Measurements from ENCODE around the gene BACE2. TPM values are rescaled to one million over a fixed set of nuclear protein-coding genes. Genes with fewer than 3 reads are reported as not detected.

The BACE2 gene
- polyA plus RNA-seq, 1 donor (not counting 4 experiments of a cell fraction or from before 2014, with no cell fraction given), result 130 TPM

DNA sequence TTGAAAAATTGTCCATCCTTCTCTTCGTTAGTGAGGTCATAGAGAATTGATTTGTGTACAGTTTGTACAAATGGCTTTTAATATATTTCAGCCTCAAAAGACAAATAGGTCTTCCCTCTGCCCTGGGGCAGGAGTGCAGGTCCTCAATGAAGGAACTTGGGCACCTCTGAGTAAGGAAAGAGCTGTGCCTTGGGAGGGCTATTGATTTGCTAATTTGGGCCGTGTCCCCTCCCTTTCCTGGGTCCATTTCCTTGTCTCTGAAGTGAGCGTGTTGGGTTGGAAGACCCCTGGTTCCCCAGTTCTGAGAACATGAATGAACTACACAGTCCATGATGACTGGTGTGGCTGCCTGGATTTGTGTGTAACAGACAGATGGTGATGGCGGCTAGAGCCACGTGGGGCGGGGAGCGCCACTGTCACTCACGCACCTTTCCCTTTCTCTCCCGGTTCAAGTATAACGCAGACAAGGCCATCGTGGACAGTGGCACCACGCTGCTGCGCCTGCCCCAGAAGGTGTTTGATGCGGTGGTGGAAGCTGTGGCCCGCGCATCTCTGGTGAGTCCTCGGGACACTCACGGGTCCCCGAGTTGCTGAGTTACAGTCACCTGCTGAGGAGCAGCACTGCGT, 77.7 kb downstream of the BACE2 start:
- peaks cover 20 to 24% of the 10 kb centered on the region in 2 experiments for H3K36me3 ChIP-seq (ENCODE audit: control insufficient read depth in 2 of 2, extremely low read depth in 1 of 2, insufficient read depth in 2 of 2, low read length in 2 of 2)
- TF ChIP-seq EZH2 (IDR thresholded peaks at IDR 0.05; ENCODE audit: low read length), result no peak
- TF ChIP-seq, protein P1, sequence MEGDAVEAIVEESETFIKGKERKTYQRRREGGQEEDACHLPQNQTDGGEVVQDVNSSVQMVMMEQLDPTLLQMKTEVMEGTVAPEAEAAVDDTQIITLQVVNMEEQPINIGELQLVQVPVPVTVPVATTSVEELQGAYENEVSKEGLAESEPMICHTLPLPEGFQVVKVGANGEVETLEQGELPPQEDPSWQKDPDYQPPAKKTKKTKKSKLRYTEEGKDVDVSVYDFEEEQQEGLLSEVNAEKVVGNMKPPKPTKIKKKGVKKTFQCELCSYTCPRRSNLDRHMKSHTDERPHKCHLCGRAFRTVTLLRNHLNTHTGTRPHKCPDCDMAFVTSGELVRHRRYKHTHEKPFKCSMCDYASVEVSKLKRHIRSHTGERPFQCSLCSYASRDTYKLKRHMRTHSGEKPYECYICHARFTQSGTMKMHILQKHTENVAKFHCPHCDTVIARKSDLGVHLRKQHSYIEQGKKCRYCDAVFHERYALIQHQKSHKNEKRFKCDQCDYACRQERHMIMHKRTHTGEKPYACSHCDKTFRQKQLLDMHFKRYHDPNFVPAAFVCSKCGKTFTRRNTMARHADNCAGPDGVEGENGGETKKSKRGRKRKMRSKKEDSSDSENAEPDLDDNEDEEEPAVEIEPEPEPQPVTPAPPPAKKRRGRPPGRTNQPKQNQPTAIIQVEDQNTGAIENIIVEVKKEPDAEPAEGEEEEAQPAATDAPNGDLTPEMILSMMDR (optimal IDR thresholded peaks at IDR 0.05 in 1 of 3, IDR thresholded peaks at IDR 0.05 in 1 of 3, conservative IDR thresholded peaks at IDR 0.05 in 1 of 3; ENCODE audit: extremely low read depth in 1 of 3, insufficient read depth in 2 of 3, low read length in 3 of 3), result no peak
- FAIRE-seq (no peak), DNase-seq (ENCODE audit: low read depth, low spot score) (no peak)
- H2AFZ ChIP-seq (ENCODE audit: control insufficient read depth, low read length), result no peak overlapping the region
- H3K27ac ChIP-seq (ENCODE audit: control insufficient read depth, insufficient read depth, low read length), result no peak overlapping the region
- no peak overlapping the region for H3K4me2 ChIP-seq (ENCODE audit: control insufficient read depth, extremely low read depth, insufficient read depth, low read depth, low read length)
- dilution Hi-C loops (cut with MboI; ENCODE audit: extremely low pct_ligation_motif_present, low sequenced_read_pairs), result no loop called here
- no peaks in the 10 kb centered on the region for H3K9me1 ChIP-seq (ENCODE audit: control insufficient read depth, extremely low read depth, insufficient read depth, low read length)
- H3K9ac ChIP-seq (ENCODE audit: control insufficient read depth, extremely low read depth, insufficient read depth, low read length), result no peak overlapping the region
- H3K79me2 ChIP-seq (ENCODE audit: control insufficient read depth, insufficient read depth, low read length), result no peaks in the 10 kb centered on the region
- H3K4me3 ChIP-seq (ENCODE audit: control insufficient read depth in 2 of 3, extremely low read depth in 1 of 3, insufficient read depth in 2 of 3, low read depth in 1 of 3, low read length in 3 of 3), result no peak overlapping the region
- H4K20me1 ChIP-seq (ENCODE audit: control insufficient read depth, extremely low read depth, insufficient read depth, low read length), result no peaks in the 10 kb centered on the region
- no peaks in the 10 kb centered on the region for H3K27me3 ChIP-seq (ENCODE audit: control insufficient read depth, extremely low read depth, insufficient read depth, low read length)
- H3K4me1 ChIP-seq (ENCODE audit: control insufficient read depth, extremely low read depth, insufficient read depth, low read length), result peaks cover 6% of the 10 kb centered on the region
- no peaks in the 10 kb centered on the region for H3K9me3 ChIP-seq (ENCODE audit: control insufficient read depth, low read depth, low read length)

DNA sequence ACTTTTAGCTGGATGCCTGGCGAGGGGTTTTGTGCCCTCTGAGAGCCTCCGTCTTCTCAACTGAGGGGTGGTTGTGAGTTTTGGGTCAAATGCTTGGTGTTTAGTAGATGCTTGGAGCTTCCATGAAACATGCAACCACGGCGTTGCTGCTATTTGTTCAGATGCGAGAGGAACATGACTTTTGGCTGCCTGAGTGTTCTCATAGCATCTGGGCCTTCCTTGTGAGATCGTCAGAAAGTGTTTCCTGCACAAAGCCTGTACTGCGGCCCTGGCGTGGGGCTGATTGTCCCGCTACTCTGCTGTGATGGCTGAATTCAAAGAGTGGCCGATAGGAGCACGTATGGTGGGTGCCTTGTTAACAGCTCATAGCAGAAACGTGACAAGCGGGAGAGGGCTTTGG, 78.8 kb downstream of the BACE2 start:
- FAIRE-seq (no peak), DNase-seq (ENCODE audit: low read depth, low spot score) (no peak)
- H3K36me3 ChIP-seq (ENCODE audit: control insufficient read depth in 2 of 2, extremely low read depth in 1 of 2, insufficient read depth in 2 of 2, low read length in 2 of 2), result peaks cover 25 to 28% of the 10 kb centered on the region in 2 experiments
- H3K4me3 ChIP-seq (ENCODE audit: control insufficient read depth in 2 of 3, extremely low read depth in 1 of 3, insufficient read depth in 2 of 3, low read depth in 1 of 3, low read length in 3 of 3), result no peak overlapping the region
- no peak overlapping the region for H3K4me2 ChIP-seq (ENCODE audit: control insufficient read depth, extremely low read depth, insufficient read depth, low read depth, low read length)
- no peaks in the 10 kb centered on the region for H4K20me1 ChIP-seq (ENCODE audit: control insufficient read depth, extremely low read depth, insufficient read depth, low read length)
- dilution Hi-C loops (cut with MboI; ENCODE audit: extremely low pct_ligation_motif_present, low sequenced_read_pairs), result no loop called here
- H3K9ac ChIP-seq (ENCODE audit: control insufficient read depth, extremely low read depth, insufficient read depth, low read length), result no peak overlapping the region
- H3K27me3 ChIP-seq (ENCODE audit: control insufficient read depth, extremely low read depth, insufficient read depth, low read length), result no peaks in the 10 kb centered on the region
- no peaks in the 10 kb centered on the region for H3K79me2 ChIP-seq (ENCODE audit: control insufficient read depth, insufficient read depth, low read length)
- H3K27ac ChIP-seq (ENCODE audit: control insufficient read depth, insufficient read depth, low read length), result no peak overlapping the region
- TF ChIP-seq, protein P1 (optimal IDR thresholded peaks at IDR 0.05 in 1 of 3, IDR thresholded peaks at IDR 0.05 in 1 of 3, conservative IDR thresholded peaks at IDR 0.05 in 1 of 3; ENCODE audit: extremely low read depth in 1 of 3, insufficient read depth in 2 of 3, low read length in 3 of 3), result no peak
- no peak for TF ChIP-seq EZH2 (IDR thresholded peaks at IDR 0.05; ENCODE audit: low read length)
- no peaks in the 10 kb centered on the region for H3K9me1 ChIP-seq (ENCODE audit: control insufficient read depth, extremely low read depth, insufficient read depth, low read length)
- no peaks in the 10 kb centered on the region for H3K9me3 ChIP-seq (ENCODE audit: control insufficient read depth, low read depth, low read length)
- peaks cover 13% of the 10 kb centered on the region for H3K4me1 ChIP-seq (ENCODE audit: control insufficient read depth, extremely low read depth, insufficient read depth, low read length)
- no peak overlapping the region for H2AFZ ChIP-seq (ENCODE audit: control insufficient read depth, low read length)

Data from keratinocyte (primary cell).